Psoas muscle (tissue), 8 donors: ENCODE measurements around the gene RIBC1. TPM values are rescaled to one million over a fixed set of nuclear protein-coding genes. Genes with fewer than 3 reads are reported as not detected.
"Not testable (repeated sequence)": the region's sequence is repeated elsewhere in the genome, so short reads cannot be mapped to it uniquely, and the experiment has no call there.

Experiments
- ATAC-seq, 4 donors: fragments of 200-7000 bp; cut with Tn5 transposase; one replicate each; pipeline ENCODE4 v1.9.1; 2020; ENCODE audit warnings: moderate library complexity in 3 of 4, mild to moderate bottlenecking in 2 of 4
- DNase-seq, 2 donors: peaks; one replicate each; pipeline ENCODE4 v3.0.0-alpha.2; 2020
- H3K27ac ChIP-seq: fragments of 200-600 bp; one replicate; pipeline ENCODE4 v1.8.0; 2022
- H3K27me3 ChIP-seq, 3 donors: fragments of 200-600 bp in 1 of 3; one replicate each; pipeline versions ENCODE4 v1.6.1 to v1.8.0; 2013 to 2022; ENCODE audit warnings: low read length in 2 of 3, mild to moderate bottlenecking in 2 of 3, moderate library complexity in 1 of 3; ENCODE audit not compliant: insufficient read depth in 3 of 3
- H3K36me3 ChIP-seq, 2 donors: fragments of 200-600 bp in 1 of 2; one replicate each; pipeline versions ENCODE4 v1.6.1 to v1.8.0; 2013 to 2022; ENCODE audit warnings: low read depth in 1 of 2, mild to moderate bottlenecking in 1 of 2, moderate library complexity in 1 of 2; ENCODE audit not compliant: insufficient read depth in 1 of 2
- H3K4me1 ChIP-seq: fragments of 200-600 bp; one replicate; pipeline ENCODE4 v1.8.0; 2022
- H3K4me3 ChIP-seq: fragments of 200-600 bp; one replicate; pipeline ENCODE4 v1.8.0; 2022; ENCODE audit warnings: mild to moderate bottlenecking
- H3K9me3 ChIP-seq: fragments of 200-600 bp; one replicate; pipeline ENCODE4 v1.8.0; 2022
- WGBS, 3 donors: extraction: QIAGEN DNeasy Blood & Tissue Kit; methylation state at CpG; one replicate each; pipeline versions ENCODE4 v1.1.6 to v1.1.7; 2013; 5-methylcytosine and 5-hydroxymethylcytosine counted together
- intact Hi-C, 2 donors: fragments of 100-400 bp; cut with DNase I; formaldehyde crosslinking; loops; one replicate each; pipeline versions ENCODE4 v1.11.0 to v1.14.2; 2022
- polyA plus RNA-seq, 3 donors: library from polyadenylated mRNA; stranded (reverse); fragments of 200-250 nt; gene quantifications; one replicate each; pipeline ENCODE4 v1.2.3, GENCODE V29; 2013
- total RNA-seq, 4 donors: library from RNA; stranded (reverse); fragmentation: NEBNext Ultra II Directional in 2 of 4; extraction: Animal tissue kit (Norgen Biotek cat#: 25700) in 2 of 4; gene quantifications; one replicate each; pipeline versions ENCODE4 v1.2.1 to v1.2.4, GENCODE V29; 2021 to 2023
- TF ChIP-seq, protein P1 (sequence below): fragments of 200-600 bp; IDR thresholded peaks from one replicate; pipeline ENCODE4 v1.8.0; 2022; ENCODE audit warnings: antibody characterized with exemption
- donor health status: healthy with polysubstance abuse.
- donor health status: DM: no; HTN: no; CAD: no; lungs with moderate emphysema.
- donor health status: Bipolar disorder and iron deficiency.
- donor health status: healthy.
- donor health status: DM: yes; HTN: yes; CAD: no.
- donor health status: DM: no; HTN: no; CAD: no.
- donor health status: DM: no; HTN: no; CAD: no.
- donor health status: DM: yes; HTN: yes; CAD: no.

RIBC1 gene
- total and polyA plus RNA-seq, 7 donors = 0.14 to 2.3 (median 0.44) TPM

DNA sequence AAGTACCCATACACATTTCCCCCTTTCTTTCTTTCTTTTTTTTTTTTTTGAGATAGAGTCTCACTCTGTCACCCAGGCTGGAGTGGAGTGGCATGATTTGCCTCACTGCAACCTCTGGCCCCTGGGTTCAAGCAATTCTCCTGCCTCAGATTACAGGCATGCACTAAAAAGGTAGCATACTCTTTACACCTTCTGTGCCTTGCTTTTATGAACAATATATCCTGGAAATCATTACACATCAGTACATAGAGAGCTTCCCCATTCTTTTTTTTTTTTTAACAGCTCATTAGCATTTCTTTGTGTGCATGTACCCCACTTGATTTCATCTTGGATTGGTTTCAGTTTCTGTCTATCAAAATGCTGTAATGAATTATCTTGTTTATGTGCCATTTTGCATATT, 30.1 kb downstream of the RIBC1 start:
- DNase-seq = no peak
- Histone ChIP-seq H3K4me3 (no peak overlapping the region), H3K36me3 (no peaks in the 10 kb centered on the region), H3K4me1 (no peaks in the 10 kb centered on the region), H3K27ac (no peak overlapping the region), H3K27me3 (peaks cover 0 to 44% (median 0%) of the 10 kb centered on the region in 3 donors), H3K9me3 (no peaks in the 10 kb centered on the region)
- intact Hi-C loops = no loop called here
- no peak for ATAC-seq
- TF ChIP-seq, protein P1, sequence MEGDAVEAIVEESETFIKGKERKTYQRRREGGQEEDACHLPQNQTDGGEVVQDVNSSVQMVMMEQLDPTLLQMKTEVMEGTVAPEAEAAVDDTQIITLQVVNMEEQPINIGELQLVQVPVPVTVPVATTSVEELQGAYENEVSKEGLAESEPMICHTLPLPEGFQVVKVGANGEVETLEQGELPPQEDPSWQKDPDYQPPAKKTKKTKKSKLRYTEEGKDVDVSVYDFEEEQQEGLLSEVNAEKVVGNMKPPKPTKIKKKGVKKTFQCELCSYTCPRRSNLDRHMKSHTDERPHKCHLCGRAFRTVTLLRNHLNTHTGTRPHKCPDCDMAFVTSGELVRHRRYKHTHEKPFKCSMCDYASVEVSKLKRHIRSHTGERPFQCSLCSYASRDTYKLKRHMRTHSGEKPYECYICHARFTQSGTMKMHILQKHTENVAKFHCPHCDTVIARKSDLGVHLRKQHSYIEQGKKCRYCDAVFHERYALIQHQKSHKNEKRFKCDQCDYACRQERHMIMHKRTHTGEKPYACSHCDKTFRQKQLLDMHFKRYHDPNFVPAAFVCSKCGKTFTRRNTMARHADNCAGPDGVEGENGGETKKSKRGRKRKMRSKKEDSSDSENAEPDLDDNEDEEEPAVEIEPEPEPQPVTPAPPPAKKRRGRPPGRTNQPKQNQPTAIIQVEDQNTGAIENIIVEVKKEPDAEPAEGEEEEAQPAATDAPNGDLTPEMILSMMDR = no peak

- DNase-seq (no peak), ATAC-seq (no peak)
- WGBS, 3 donors = 54 to 56% (median 54%) methylated on average over 3 of the region's 3 CpGs
- peaks cover 0 to 58% (median 0%) of the 10 kb centered on the region in 3 donors for H3K27me3 ChIP-seq
- intact Hi-C loops = no loop called here
- no peaks in the 10 kb centered on the region for H3K36me3 ChIP-seq
- no peaks in the 10 kb centered on the region for H3K9me3 ChIP-seq
- no peak overlapping the region for H3K27ac ChIP-seq
- H3K4me1 ChIP-seq = no peaks in the 10 kb centered on the region
- TF ChIP-seq, protein P1 = no peak
- no peak overlapping the region for H3K4me3 ChIP-seq
These were observed 33.6 kb downstream of the RIBC1 start for GRCh38 chrX:53456254-53456653.

- Histone ChIP-seq H3K9me3 (no peaks in the 10 kb centered on the region), H3K27me3 (peaks cover 0 to 52% (median 0%) of the 10 kb centered on the region in 3 donors), H3K4me3 (no peak overlapping the region), H3K4me1 (no peaks in the 10 kb centered on the region), H3K27ac (no peak overlapping the region), H3K36me3 (no peaks in the 10 kb centered on the region)
- 33 to 45% (median 39%) methylated on average over 5 of the region's 5 CpGs for WGBS, 3 donors
- no peak for ATAC-seq
- intact Hi-C loops = no loop called here
- DNase-seq = no peak
- TF ChIP-seq, protein P1 = no peak
These were observed 35.4 kb downstream of the RIBC1 start for GRCh38 chrX:53458082-53458481.

- peaks cover 0 to 34% (median 0%) of the 10 kb centered on the region in 3 donors for H3K27me3 ChIP-seq
These were observed 46.0 kb downstream of the RIBC1 start for GRCh38 chrX:53468659-53469058.

DNA sequence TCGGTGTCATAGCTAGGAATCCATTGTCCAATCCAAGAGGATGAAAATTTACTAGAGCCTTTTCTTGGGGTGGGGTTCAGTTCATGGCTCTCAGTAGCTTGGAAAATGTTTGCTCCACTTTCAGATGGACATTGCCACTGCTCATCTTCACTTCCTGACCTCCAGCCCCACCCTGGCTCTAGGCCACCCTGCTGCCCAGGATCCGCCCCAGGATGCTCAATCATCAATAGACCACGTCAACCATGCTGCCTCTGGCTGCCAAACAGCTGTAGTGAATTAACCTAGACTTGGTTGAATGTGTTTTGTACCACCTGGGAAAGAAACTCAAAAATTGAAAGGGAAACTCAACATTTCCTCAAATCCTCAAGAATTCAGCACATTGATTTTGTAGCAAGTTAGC, 48.7 kb downstream of the RIBC1 start:
- TF ChIP-seq, protein P1 = no peak
- 59 to 62% (median 59%) methylated on average over 3 of the region's 3 CpGs for WGBS, 3 donors
- no peaks in the 10 kb centered on the region for H3K4me1 ChIP-seq

More at GRCh38 chrX:53468659-53469058, 46.0 kb downstream of the RIBC1 start:
- H3K27ac ChIP-seq, H3K4me1 ChIP-seq, DNase-seq, H3K9me3 ChIP-seq, ATAC-seq, H3K36me3 ChIP-seq, H3K4me3 ChIP-seq, intact Hi-C loops: not testable (repeated sequence)
- WGBS, 3 donors = 88 to 92% (median 89%) methylated on average over 3 of the region's 3 CpGs

More for the DNA sequence above, 48.7 kb downstream of the RIBC1 start:
- H3K27me3 ChIP-seq = peaks cover 0 to 40% (median 0%) of the 10 kb centered on the region in 3 donors
- H3K36me3 ChIP-seq = no peaks in the 10 kb centered on the region
- H3K9me3 ChIP-seq = no peaks in the 10 kb centered on the region
- H3K27ac ChIP-seq = no peak overlapping the region
- no peak overlapping the region for H3K4me3 ChIP-seq
- ATAC-seq (no peak), DNase-seq (no peak)
- intact Hi-C loops = no loop called here
